H1 (cell line): ENCODE results near the gene PTH1R. TPM values are rescaled to one million over a fixed set of nuclear protein-coding genes. Genes with fewer than 3 reads are reported as not detected.
A peak's percentile ranks its signal among the peaks of the same experiment; 100 is the strongest.

Source experiments
- CTCF ChIA-PET: fragments of 300-600 bp; sonication (Branson Sonifier 250); formaldehyde crosslinking; loops from one replicate; lab custom pipeline; 2021; ENCODE audit not compliant: partially characterized antibody; lab: Charles Lee
- POLR2A ChIA-PET: fragments of 300-600 bp; sonication (Branson Sonifier 250); formaldehyde crosslinking; loops from one replicate; lab custom pipeline; 2021; ENCODE audit warnings: inconsistent platforms; ENCODE audit not compliant: partially characterized antibody; lab: Charles Lee
- DNase-seq, 2 experiments: peaks; one replicate each; pipeline versions ENCODE4 v3.0.0 to v3.0.0-alpha.2; 2010 to 2022; ENCODE audit warnings: low spot score in 2 of 2, low read depth in 1 of 2, mixed read lengths in 1 of 2
- FAIRE-seq: peaks from 2 replicates; lab custom pipeline; 2011; peaks lifted over from hg19 to GRCh38; lab: Jason Lieb, UNC
- H2AFZ ChIP-seq: 2 replicates; pipeline ENCODE4 v1.8.1; 2012; ENCODE audit warnings: low read length, inconsistent platforms
- H2AK5ac ChIP-seq: 2 replicates; pipeline ENCODE4 v1.6.1; 2013; ENCODE audit warnings: low read depth, low read length
- H2BK120ac ChIP-seq: replicated peaks from 2 replicates; pipeline ENCODE3; 2013; ENCODE audit warnings: low read depth, low read length, inconsistent platforms
- H2BK12ac ChIP-seq: 2 replicates; pipeline ENCODE4 v1.6.1; 2013; ENCODE audit warnings: low read depth, low read length
- H2BK15ac ChIP-seq: 2 replicates; pipeline ENCODE4 v1.6.1; 2013; ENCODE audit warnings: low read length
- H2BK20ac ChIP-seq: 2 replicates; pipeline ENCODE4 v1.6.1; 2013; ENCODE audit warnings: low read length
- H2BK5ac ChIP-seq: 2 replicates; pipeline ENCODE4 v1.6.1; 2013; ENCODE audit warnings: low read depth, low read length
- H3K14ac ChIP-seq: 2 replicates; pipeline ENCODE4 v1.6.1; 2013; ENCODE audit warnings: inconsistent platforms; ENCODE audit not compliant: insufficient read length
- H3K18ac ChIP-seq: 2 replicates; pipeline ENCODE4 v1.6.1; 2013; ENCODE audit warnings: low read length; ENCODE audit errors: extremely low read depth
- H3K23ac ChIP-seq: 2 replicates; pipeline ENCODE4 v1.6.1; 2013; ENCODE audit warnings: inconsistent platforms; ENCODE audit not compliant: insufficient read length
- H3K23me2 ChIP-seq: 2 replicates; pipeline ENCODE4 v1.6.1; 2013; ENCODE audit warnings: low read depth, low read length
- H3K27ac ChIP-seq: 2 replicates; pipeline ENCODE4 v1.6.1; 2011; ENCODE audit warnings: low read depth, low read length, inconsistent platforms
- H3K27me3 ChIP-seq, 4 experiments: replicated peaks in 1 of 4; 1 replicate in 1 of 4; 2 replicates in 3 of 4; pipeline versions ENCODE4 v1.6.1 to v1.8.1; 2011 to 2013; ENCODE audit warnings: low read length in 3 of 4, mild to moderate bottlenecking in 3 of 4, inconsistent platforms in 2 of 4, mixed read lengths in 2 of 4, moderate library complexity in 1 of 4; ENCODE audit not compliant: control insufficient read depth in 3 of 4, insufficient read depth in 3 of 4; ENCODE audit errors: extremely low read depth in 1 of 4
- H3K36me3 ChIP-seq, 4 experiments: 2 replicates each; pipeline versions ENCODE4 v1.6.1 to v1.8.1; 2011 to 2013; ENCODE audit warnings: mild to moderate bottlenecking in 4 of 4, low read length in 3 of 4, moderate library complexity in 2 of 4, control low read depth in 1 of 4, inconsistent platforms in 1 of 4; ENCODE audit not compliant: insufficient read depth in 4 of 4, control insufficient read depth in 2 of 4
- H3K4ac ChIP-seq: replicated peaks from 2 replicates; pipeline ENCODE3; 2013; ENCODE audit warnings: low read length, low read depth, mixed read lengths, inconsistent platforms; ENCODE audit not compliant: insufficient read length
- H3K4me1 ChIP-seq, 4 experiments: replicated peaks in 1 of 4; 1 replicate in 1 of 4; 2 replicates in 3 of 4; pipeline versions ENCODE4 v1.6.1 to v1.8.1; 2011 to 2013; ENCODE audit warnings: low read length in 3 of 4, inconsistent platforms in 2 of 4, mixed read lengths in 1 of 4; ENCODE audit not compliant: insufficient read depth in 4 of 4, control insufficient read depth in 3 of 4
- H3K4me2 ChIP-seq, 2 experiments: 2 replicates each; pipeline versions ENCODE4 v1.6.1 to v1.8.1; 2011 to 2013; ENCODE audit warnings: low read depth in 2 of 2, low read length in 2 of 2, control low read depth in 1 of 2, inconsistent platforms in 1 of 2, mild to moderate bottlenecking in 1 of 2; ENCODE audit not compliant: insufficient read depth in 1 of 2
- H3K4me3 ChIP-seq, 4 experiments: fragments of 200-600, 300-600 bp in 1 of 4; sonication (generic), shearing (Covaris generic), sonication (Bioruptor Twin) in 1 of 4; 2 replicates each; pipeline versions ENCODE4 v1.5.1 to v1.8.1; 2011 to 2016; ENCODE audit warnings: low read length in 4 of 4, low read depth in 3 of 4, control low read depth in 2 of 4, inconsistent platforms in 2 of 4, mild to moderate bottlenecking in 2 of 4, mixed read lengths in 1 of 4, moderate library complexity in 1 of 4; ENCODE audit not compliant: insufficient read depth in 2 of 4; ENCODE audit errors: extremely low read depth in 1 of 4
- H3K56ac ChIP-seq: replicated peaks from 2 replicates; pipeline ENCODE3; 2013; ENCODE audit warnings: low read depth, mild to moderate bottlenecking, mixed read lengths, low read length, inconsistent platforms; ENCODE audit not compliant: insufficient read length
- H3K79me1 ChIP-seq: 2 replicates; pipeline ENCODE4 v1.6.1; 2013; ENCODE audit warnings: low read depth, low read length, control low read depth
- H3K79me2 ChIP-seq, 2 experiments: 2 replicates each; pipeline versions ENCODE4 v1.6.1 to v1.8.1; 2012 to 2013; ENCODE audit warnings: low read length in 2 of 2, mild to moderate bottlenecking in 2 of 2, inconsistent platforms in 1 of 2; ENCODE audit not compliant: insufficient read depth in 2 of 2, control insufficient read depth in 1 of 2
- H3K9ac ChIP-seq, 4 experiments: replicated peaks in 1 of 4; 1 replicate in 1 of 4; 2 replicates in 3 of 4; pipeline versions ENCODE4 v1.6.1 to v1.8.1; 2011 to 2013; ENCODE audit warnings: low read depth in 3 of 4, low read length in 3 of 4, control low read depth in 2 of 4, mild to moderate bottlenecking in 2 of 4, moderate library complexity in 2 of 4, inconsistent platforms in 1 of 4; ENCODE audit errors: extremely low read depth in 1 of 4
- H3K9me3 ChIP-seq, 2 experiments: 2 replicates each; pipeline versions ENCODE4 v1.6.1 to v1.8.1; 2012 to 2013; ENCODE audit warnings: mild to moderate bottlenecking in 2 of 2, moderate library complexity in 2 of 2, control low read depth in 1 of 2, inconsistent platforms in 1 of 2, low read depth in 1 of 2, low read length in 1 of 2, mixed read lengths in 1 of 2; ENCODE audit not compliant: insufficient read depth in 2 of 2
- H4K20me1 ChIP-seq, 2 experiments: replicated peaks in 1 of 2; 2 replicates each; pipeline versions ENCODE3 to v1.8.1; 2011 to 2013; ENCODE audit warnings: inconsistent platforms in 2 of 2, low read length in 2 of 2, mild to moderate bottlenecking in 1 of 2; ENCODE audit not compliant: insufficient read depth in 2 of 2, control insufficient read depth in 1 of 2
- H4K5ac ChIP-seq: 2 replicates; pipeline ENCODE4 v1.6.1; 2013; ENCODE audit warnings: low read length, low read depth, mixed read lengths, inconsistent platforms; ENCODE audit not compliant: insufficient read length
- H4K8ac ChIP-seq: 2 replicates; pipeline ENCODE4 v1.8.0; 2013; ENCODE audit warnings: mild to moderate bottlenecking, moderate library complexity, low read length, inconsistent platforms; ENCODE audit not compliant: insufficient read depth; ENCODE audit errors: extremely low read depth
- H4K91ac ChIP-seq: replicated peaks from 2 replicates; pipeline ENCODE3; 2013; ENCODE audit warnings: low read length, mixed read lengths, inconsistent platforms; ENCODE audit not compliant: insufficient read length
- CBX5 ChIP-seq: fragments of 300-800, 300-1000 bp; sonication (generic); IDR thresholded peaks from 2 replicates; pipeline ENCODE4 v1.7.1; 2016; ENCODE audit warnings: antibody characterized with exemption, low read length, low read depth
- CEBPB ChIP-seq: IDR thresholded peaks from 2 replicates; pipeline ENCODE4 v1.6.1; 2012; ENCODE audit warnings: low read depth, low read length
- HDAC2 ChIP-seq, 2 experiments: fragments of 300-600 bp in 1 of 2; sonication (generic) in 1 of 2; IDR thresholded peaks; 2 replicates each; pipeline ENCODE4 v1.6.1; 2011 to 2012; ENCODE audit warnings: low read depth in 2 of 2, low read length in 2 of 2, mild to moderate bottlenecking in 2 of 2, moderate library complexity in 2 of 2, borderline replicate concordance in 1 of 2, inconsistent platforms in 1 of 2
- JUND ChIP-seq: IDR thresholded peaks from 2 replicates; pipeline ENCODE4 v1.6.1; 2011; ENCODE audit warnings: mild to moderate bottlenecking, improper control_type of control experiment, low read length
- SAP30 ChIP-seq: fragments of 300-600 bp; sonication (generic); IDR thresholded peaks from 2 replicates; pipeline ENCODE4 v1.7.1; 2012; ENCODE audit warnings: low read length, moderate library complexity, mild to moderate bottlenecking, inconsistent platforms; ENCODE audit not compliant: insufficient read depth, insufficient replicate concordance
- SIN3A ChIP-seq, 2 experiments: IDR thresholded peaks in 1 of 2; conservative IDR thresholded peaks in 1 of 2; 2 replicates each; pipeline ENCODE4 v1.6.1; 2011 to 2012; ENCODE audit warnings: low read length in 2 of 2, improper control_type of control experiment in 1 of 2, low read depth in 1 of 2, mild to moderate bottlenecking in 1 of 2
- WGBS, 2 experiments: shearing (Covaris generic) in 1 of 2; methylation state at CpG; one replicate each; pipeline versions ENCODE4 v1.1.6 to v1.1.7; 2013 to 2015; ENCODE audit warnings: low lambda C conversion rate in 2 of 2, mixed read lengths in 2 of 2, inconsistent platforms in 1 of 2, low coverage in 1 of 2, missing lambda C conversion rate in 1 of 2; ENCODE audit not compliant: insufficient replicate concordance in 2 of 2, insufficient coverage in 1 of 2, insufficient read length in 1 of 2; ENCODE audit errors: extremely low coverage in 1 of 2, missing lambda C conversion rate in 1 of 2; 5-methylcytosine and 5-hydroxymethylcytosine counted together
- long read RNA-seq, 2 experiments: library from RNA in 1 of 2; library from capped mRNA in 1 of 2; stranded (forward); transcript quantifications; one replicate each; pipeline ENCODE4 v2.0.0, GENCODE V29; 2021; ENCODE audit warnings: inconsistent platforms in 1 of 2
- polyA minus RNA-seq, 3 experiments: library from RNA; depleted of rRNA, polyadenylated mRNA; stranded (reverse); fragments of >200 nt; gene quantifications; 1 replicate in 2 of 3; 2 replicates in 1 of 3; pipeline ENCODE4 v1.2.3, GENCODE V29; 2011
- polyA plus RNA-seq, 7 experiments: library from polyadenylated mRNA; depleted of rRNA in 3 of 7; stranded (reverse) in 5 of 7; unstranded in 2 of 7; fragments of >200 nt in 5 of 7; fragments of 200-250 nt in 2 of 7; gene quantifications; 1 replicate in 5 of 7; 2 replicates in 1 of 7; 4 replicates in 1 of 7; pipeline versions ENCODE4 v1.2.1 to v1.2.3, GENCODE V29; 2011 to 2013; ENCODE audit warnings: missing spikeins in 2 of 7, mixed read lengths in 2 of 7
- total RNA-seq: library from RNA; stranded (reverse); fragmentation: NEBNext Ultra II Directional; extraction: Animal tissue kit (Norgen Biotek cat#: 25700); gene quantifications from 2 replicates; pipeline ENCODE4 v1.2.1, GENCODE V29; 2021

Gene PTH1R
- 0.21 and 1.5 TPM in 2 replicates for total RNA-seq
- 0.57 and 1.9 TPM in 2 replicates for polyA plus RNA-seq (2011; rRNA removed)
- polyA plus RNA-seq (2011; cell fraction: cytosol; rRNA removed) = 0.89 TPM
- 3.4 TPM for polyA plus RNA-seq (2011; cell fraction: nucleus; rRNA removed)
- polyA plus RNA-seq (2012, experiment 1 of 2) = 0.27 to 1.1 TPM (median 0.67 TPM) in 4 replicates
- polyA plus RNA-seq (2012, experiment 2 of 2) = 0.54 TPM
- polyA plus RNA-seq (2013, experiment 1 of 2) = 0.63 TPM
- 0.79 TPM for polyA plus RNA-seq (2013, experiment 2 of 2)
- polyA minus RNA-seq (2011; rRNA and poly(A)+ RNA removed) = 0.73 and 0.88 TPM in 2 replicates
- not detected for polyA minus RNA-seq (2011; cell fraction: cytosol; rRNA and poly(A)+ RNA removed)
- polyA minus RNA-seq (2011; cell fraction: nucleus; rRNA and poly(A)+ RNA removed) = 2.3 TPM
- long read RNA-seq, experiment 1 = 0 reads
- long read RNA-seq, experiment 2 = 0 reads

DNA sequence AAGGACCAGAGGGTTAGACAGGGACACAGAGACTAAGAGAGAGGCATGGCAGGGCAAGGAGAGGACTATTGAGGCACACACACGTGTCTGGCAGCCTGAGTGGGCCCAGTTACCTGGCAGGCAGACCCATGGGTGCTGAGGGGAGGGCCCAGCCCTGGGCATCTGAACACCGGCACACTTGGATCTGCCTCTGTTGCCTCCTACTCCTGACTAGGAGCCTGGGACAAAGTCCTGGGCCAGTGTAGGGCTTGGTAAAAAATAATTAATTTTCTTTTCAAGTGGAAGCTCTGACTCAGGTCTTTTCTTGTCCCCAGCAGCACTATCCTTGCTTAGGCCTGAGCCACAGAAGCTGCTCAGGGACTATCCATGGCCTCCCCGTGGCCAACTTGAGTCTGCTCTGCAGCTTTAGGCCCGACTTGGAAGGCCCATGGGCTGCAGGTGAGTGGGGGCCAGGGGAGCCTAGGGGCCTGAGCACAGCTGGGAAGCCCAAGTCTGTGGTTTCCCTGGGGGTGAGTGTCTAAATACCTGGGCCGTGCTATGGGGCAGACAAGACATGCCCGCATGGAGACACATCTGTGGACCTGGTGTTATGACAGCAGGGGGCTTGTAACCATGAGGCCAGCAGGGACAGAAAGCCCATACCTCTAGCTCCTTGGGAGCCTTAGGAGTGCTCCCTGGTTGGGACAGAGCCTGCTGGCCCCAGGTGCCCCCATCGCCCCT is at the start of gene PTH1R:
PTH1R (plus strand) TSS at position 316 of the 720 bp plus-strand sequence. CDS start 5,839 bp downstream, outside the sequence.
- Histone ChIP-seq H3K14ac (no peak within 1 kb of the TSS), H4K91ac (no peak within 1 kb of the TSS), H3K4ac (no peak within 1 kb of the TSS), H3K79me1 (no peaks in the 10 kb centered on the region), H2BK12ac (no peak within 1 kb of the TSS), H4K5ac (no peak within 1 kb of the TSS), H3K9ac (no peak within 1 kb of the TSS), H2AFZ (no peak within 1 kb of the TSS), H2BK15ac (no peak within 1 kb of the TSS), H4K8ac (peak within 1 kb of the TSS; percentile 53; the same call in 1 of the 2 replicates), H2AK5ac (no peak within 1 kb of the TSS), H3K27me3 (peaks cover 22 to 75% (median 63%) of the 10 kb centered on the region in 4 experiments), H3K27ac (no peak within 1 kb of the TSS), H2BK20ac (no peak within 1 kb of the TSS), H3K23me2 (peaks cover 8% of the 10 kb centered on the region; the same call in 1 of the 2 replicates), H3K56ac (no peak within 1 kb of the TSS), H3K4me2 (no peak within 1 kb of the TSS), H2BK5ac (no peak within 1 kb of the TSS), H3K23ac (no peak within 1 kb of the TSS), H3K4me1 (peaks cover 0 to 9% (median 1%) of the 10 kb centered on the region in 4 experiments; a peak in 4 of 7 replicates), H3K18ac (no peak within 1 kb of the TSS; the same call in 1 of the 2 replicates), H3K4me3 (no peak within 1 kb of the TSS), H2BK120ac (no peak within 1 kb of the TSS), H3K9me3 (no peaks in the 10 kb centered on the region), H3K36me3 (no peaks in the 10 kb centered on the region), H3K79me2 (no peaks in the 10 kb centered on the region), H4K20me1 (peaks cover 4 to 10% of the 10 kb centered on the region in 2 experiments)
- CTCF ChIA-PET = interaction anchor here (0.6 to 9.7 kb wide), 11 partner anchors 11 to 171 kb away, joined by 3 to 78 read pairs (median 4); partner anchors contain the start of gene MYL3
- no peak for FAIRE-seq
- POLR2A ChIA-PET = no interaction called here
- 78% methylated on average over 7 of the region's 7 CpGs; no CpG with 5 or more reads in 1 of the 2 experiments for WGBS, 2 experiments
- no peak for DNase-seq
- TF ChIP-seq CEBPB (no peak), SIN3A (conservative IDR thresholded peaks at IDR 0.05 in 1 of 2, IDR thresholded peaks at IDR 0.05 in 1 of 2; ENCODE audit: low read depth in 1 of 2, low read length in 2 of 2) (no peak), CBX5 (no peak), SAP30 (no peak), HDAC2 (IDR thresholded peaks at IDR 0.05; ENCODE audit: borderline replicate concordance in 1 of 2, low read depth in 2 of 2, low read length in 2 of 2) (no peak), JUND (no peak)
